GM23248 (cell line): ENCODE data around the gene C20orf144.

Experiments
- EZH2 ChIP-seq: fragments of 200-600 bp; sonication (generic); IDR thresholded peaks from 2 replicates; pipeline ENCODE4 v1.6.1; 2018; ENCODE audit warnings: antibody characterized with exemption, mild to moderate bottlenecking; ENCODE audit not compliant: insufficient read depth, poor library complexity, severe bottlenecking
- EZH2phosphoT487 ChIP-seq: fragments of 200-600 bp; sonication (generic); IDR thresholded peaks from 2 replicates; pipeline ENCODE4 v1.6.1; 2018; ENCODE audit warnings: antibody characterized with exemption, moderate library complexity, mild to moderate bottlenecking, low read depth; ENCODE audit not compliant: insufficient read depth

DNA sequence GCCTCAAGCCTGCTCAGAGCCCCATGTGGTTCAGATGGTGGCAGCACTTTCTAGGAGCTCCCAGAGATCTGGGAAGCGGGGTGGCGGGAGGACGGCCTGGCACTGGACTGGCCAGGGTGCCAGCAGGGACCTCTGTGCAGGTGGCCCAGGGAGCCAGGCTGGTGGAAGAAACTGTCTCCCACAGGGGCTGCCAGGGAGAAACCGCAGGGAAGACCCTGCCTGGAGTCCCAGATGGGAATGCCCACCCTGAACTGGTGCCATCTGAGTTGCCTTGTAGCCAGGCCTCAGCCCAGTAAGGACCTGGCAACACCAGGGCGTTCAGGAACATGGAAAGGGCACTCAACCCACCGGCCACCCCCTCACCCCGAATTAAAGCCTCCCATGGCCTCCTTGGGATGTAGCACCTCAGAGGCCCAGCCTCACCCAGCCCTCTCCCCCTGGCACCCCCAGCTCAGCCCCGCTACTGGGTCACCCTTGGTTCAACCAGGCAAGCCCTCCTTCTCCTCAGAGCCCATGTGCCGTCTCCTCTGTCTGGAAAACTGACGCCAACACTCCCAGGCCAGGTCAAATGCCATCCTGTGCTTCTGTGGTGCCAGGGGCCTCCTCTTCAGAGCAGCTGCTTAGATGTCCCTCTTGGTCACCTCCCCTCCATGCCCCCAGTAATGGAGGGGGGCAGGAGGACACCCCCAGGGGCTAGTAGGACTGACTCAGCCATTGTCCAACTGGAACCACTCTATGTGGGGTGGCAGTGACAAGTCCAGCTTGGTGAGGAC is 5.9 kb upstream of the C20orf144 start:
- TF ChIP-seq EZH2 (no peak), EZH2phosphoT487 (no peak)
